GM23338 (cell line): ENCODE results near the gene SMYD1. TPM values are rescaled to one million over a fixed set of nuclear protein-coding genes. Genes with fewer than 3 reads are reported as not detected.

Experiments used
- ATAC-seq: fragments of 200-7000 bp; cut with Tn5 transposase; 3 replicates; pipeline ENCODE4 v1.9.1; 2020
- DNase-seq: peaks from one replicate; pipeline ENCODE4 v3.0.0-alpha.2; 2015; ENCODE audit warnings: low spot score
- H2AFZ ChIP-seq: fragments of 200-600 bp; sonication (generic); 2 replicates; pipeline ENCODE4 v1.8.0; 2016; ENCODE audit warnings: antibody characterized with exemption, mild to moderate bottlenecking, moderate library complexity
- H3F3A ChIP-seq: fragments of 200-600 bp; sonication (generic); replicated peaks from 2 replicates; pipeline ENCODE4 v1.8.0; 2017; ENCODE audit warnings: antibody characterized with exemption, mixed run types, low read depth
- H3K27ac ChIP-seq: fragments of 200-600 bp; sonication (generic); 2 replicates; pipeline ENCODE4 v1.6.1; 2016; ENCODE audit warnings: low read depth
- H3K27me3 ChIP-seq: fragments of 200-600 bp; sonication (generic); 2 replicates; pipeline ENCODE4 v1.8.0; 2016; ENCODE audit warnings: mild to moderate bottlenecking, mixed run types, moderate library complexity; ENCODE audit not compliant: insufficient read depth
- H3K36me3 ChIP-seq: fragments of 200-600 bp; sonication (generic); 2 replicates; pipeline ENCODE4 v1.8.0; 2016; ENCODE audit warnings: mild to moderate bottlenecking; ENCODE audit not compliant: insufficient read depth
- H3K4me1 ChIP-seq: fragments of 200-600 bp; sonication (generic); 2 replicates; pipeline ENCODE4 v1.8.0; 2016; ENCODE audit warnings: mild to moderate bottlenecking, moderate library complexity; ENCODE audit not compliant: insufficient read depth
- H3K4me2 ChIP-seq: fragments of 200-600 bp; sonication (generic); 2 replicates; pipeline ENCODE4 v1.7.1; 2017; ENCODE audit warnings: mixed run types
- H3K4me3 ChIP-seq: fragments of 200-600 bp; sonication (generic); 2 replicates; pipeline ENCODE4 v1.6.1; 2016; ENCODE audit warnings: mixed run types
- H3K79me2 ChIP-seq: fragments of 200-600 bp; sonication (generic); replicated peaks from 2 replicates; pipeline ENCODE4 v1.8.0; 2017; ENCODE audit warnings: mild to moderate bottlenecking; ENCODE audit not compliant: insufficient read depth
- H3K9me2 ChIP-seq: fragments of 200-600 bp; sonication (generic); 2 replicates; pipeline ENCODE4 v1.8.0; 2017; ENCODE audit not compliant: insufficient read depth
- H4K20me1 ChIP-seq: fragments of 200-600 bp; sonication (generic); replicated peaks from 2 replicates; pipeline ENCODE4 v1.8.0; 2017; ENCODE audit warnings: mild to moderate bottlenecking; ENCODE audit not compliant: insufficient read depth
- H3K27ac Mint-ChIP-seq: 2 replicates; pipeline ENCODE4 v1.8.0; 2020; ENCODE audit warnings: inconsistent platforms, mild to moderate bottlenecking, moderate library complexity, mixed read lengths
- H3K27me3 Mint-ChIP-seq: 3 replicates; pipeline ENCODE4 v1.8.0; 2022; ENCODE audit warnings: low read depth, mild to moderate bottlenecking, moderate library complexity, mixed read lengths, inconsistent platforms; ENCODE audit not compliant: insufficient read depth, poor library complexity
- H3K36me3 Mint-ChIP-seq: 3 replicates; pipeline ENCODE4 v1.8.0; 2021; ENCODE audit warnings: low read depth, mild to moderate bottlenecking, inconsistent platforms, moderate library complexity, mixed read lengths
- H3K4me1 Mint-ChIP-seq: 3 replicates; pipeline ENCODE4 v1.8.0; 2020; ENCODE audit warnings: mild to moderate bottlenecking, inconsistent platforms, mixed read lengths
- H3K4me3 Mint-ChIP-seq: 3 replicates; pipeline ENCODE4 v1.8.0; 2021; ENCODE audit warnings: moderate library complexity, mild to moderate bottlenecking, inconsistent platforms, mixed read lengths
- H3K9me3 Mint-ChIP-seq: 3 replicates; pipeline ENCODE4 v1.8.0; 2020; ENCODE audit warnings: moderate library complexity, mild to moderate bottlenecking, inconsistent platforms, mixed read lengths
- CREB1 ChIP-seq: fragments of 250-450 bp; sonication (Bioruptor Pico); IDR thresholded peaks from 2 replicates; pipeline ENCODE4 v1.5.0; 2020; ENCODE audit warnings: low read depth, mild to moderate bottlenecking, moderate library complexity
- CTCF ChIP-seq, 2 experiments: fragments of 200-600 bp in 1 of 2; sonication (generic) in 1 of 2; conservative IDR thresholded peaks; 2 replicates each; pipeline versions ENCODE4 v1.5.1 to v1.6.1; 2016 to 2017; ENCODE audit warnings: antibody characterized with exemption in 2 of 2, low read depth in 2 of 2, mild to moderate bottlenecking in 2 of 2, moderate library complexity in 1 of 2
- NANOG ChIP-seq: IDR thresholded peaks from 2 replicates; pipeline ENCODE4 v1.6.1; 2016; ENCODE audit warnings: antibody characterized with exemption, borderline replicate concordance
- ZNF331 ChIP-seq: fragments of 250-450 bp; sonication (Bioruptor Pico); IDR thresholded peaks from 2 replicates; pipeline ENCODE4 v1.5.0; 2020; ENCODE audit warnings: low read depth, mild to moderate bottlenecking, moderate library complexity
- ZNF462 ChIP-seq: fragments of 250-450 bp; sonication (Bioruptor Pico); IDR thresholded peaks from 2 replicates; pipeline ENCODE4 v1.5.0; 2020; ENCODE audit warnings: mild to moderate bottlenecking, moderate library complexity
- polyA plus RNA-seq: library from polyadenylated mRNA; unstranded; fragments of >200 nt; fragmentation: Nextera tagmentation; extraction: Ambion mirVana; gene quantifications from 2 replicates; pipeline ENCODE4 v1.2.1, GENCODE V29; 2016
- total RNA-seq: library from RNA; depleted of rRNA; stranded (reverse); fragments of >200 nt; shearing (Covaris generic); gene quantifications from 2 replicates; pipeline ENCODE4 v1.2.3, GENCODE V29; 2014

The SMYD1 gene
- total and polyA plus RNA-seq, 2 experiments from 2014 or later = 0.07 TPM; not detected in 1

GRCh38 chr2:88082781-88083180 is 15.2 kb downstream of the SMYD1 start:
- Histone ChIP-seq H3K27ac (no peak overlapping the region), H3K27me3 (no peaks in the 10 kb centered on the region), H4K20me1 (no peaks in the 10 kb centered on the region), H3K4me3 (no peak overlapping the region), H3K4me2 (peak overlapping the region; percentile 58), H3K79me2 (no peaks in the 10 kb centered on the region), H3K4me1 (0 out of 2 replicates have a peak, but pooled peaks cover 9% of the 10 kb centered on the region), H2AFZ (no peak overlapping the region), H3K36me3 (no peaks in the 10 kb centered on the region), H3F3A (no peaks in the 10 kb centered on the region), H3K9me2 (no peaks in the 10 kb centered on the region)
- Mint-ChIP-seq H3K9me3 (no peaks in the 10 kb centered on the region), H3K27ac (no peak overlapping the region), H3K4me3 (no peak overlapping the region), H3K27me3 (no peaks in the 10 kb centered on the region), H3K4me1 (peaks cover 14% of the 10 kb centered on the region), H3K36me3 (no peaks in the 10 kb centered on the region)
- TF ChIP-seq CREB1 (CRISPR knock-in tag) = no peak
- peak; percentile 73; the same call in 1 of the 2 replicates for TF ChIP-seq ZNF462 (CRISPR knock-in tag)
- peak; percentile 34 for DNase-seq
- ATAC-seq = peak; percentile 76

GRCh38 chr2:88085099-88085498 is 17.5 kb downstream of the SMYD1 start:
- Mint-ChIP-seq H3K36me3 (no peaks in the 10 kb centered on the region), H3K4me1 (peaks cover 14% of the 10 kb centered on the region), H3K27me3 (no peaks in the 10 kb centered on the region), H3K9me3 (no peaks in the 10 kb centered on the region; the same call in 2 of the 3 replicates), H3K27ac (no peak overlapping the region), H3K4me3 (no peak overlapping the region)
- Histone ChIP-seq H3K4me3 (no peak overlapping the region), H3F3A (no peaks in the 10 kb centered on the region), H3K79me2 (no peaks in the 10 kb centered on the region), H3K36me3 (no peaks in the 10 kb centered on the region), H3K27ac (no peak overlapping the region), H2AFZ (no peak overlapping the region), H3K4me2 (no peak overlapping the region), H3K4me1 (0 out of 2 replicates have a peak, but pooled peaks cover 9% of the 10 kb centered on the region), H3K9me2 (no peaks in the 10 kb centered on the region), H4K20me1 (no peaks in the 10 kb centered on the region), H3K27me3 (no peaks in the 10 kb centered on the region)
- ATAC-seq (peak; percentile 52), DNase-seq (no peak)
- TF ChIP-seq ZNF331 (no peak), CTCF (conservative IDR thresholded peaks at IDR 0.05; ENCODE audit: low read depth in 2 of 2) (no peak), NANOG (no peak)
